ENCODE results near the gene SOX6.

Gene SOX6

GRCh38 chr11:16279524-16279923 is 76.8 kb downstream of the SOX6 start:
- CTCF ChIA-PET: no interaction called here
- TF ChIP-seq CTCF (IDR thresholded peaks at IDR 0.05; ENCODE audit: control extremely low read depth, extremely low read depth, low read depth, missing control alignments): no peak
- DNase-seq (ENCODE audit: extremely low spot score): no peak
- POLR2A ChIA-PET: no interaction called here

GRCh38 chr11:16278979-16279378 is 77.4 kb downstream of the SOX6 start:
- POLR2A ChIA-PET: no interaction called here
- no peak for DNase-seq (ENCODE audit: extremely low spot score)
- CTCF ChIA-PET: interaction anchor here (1.2 to 2.9 kb wide), 2 partner anchors 10 to 18 kb away, joined by 4 to 7 read pairs; no protein-coding TSS in a partner anchor
- TF ChIP-seq CTCF (IDR thresholded peaks at IDR 0.05; ENCODE audit: control extremely low read depth, extremely low read depth, low read depth, missing control alignments): no peak

DNA sequence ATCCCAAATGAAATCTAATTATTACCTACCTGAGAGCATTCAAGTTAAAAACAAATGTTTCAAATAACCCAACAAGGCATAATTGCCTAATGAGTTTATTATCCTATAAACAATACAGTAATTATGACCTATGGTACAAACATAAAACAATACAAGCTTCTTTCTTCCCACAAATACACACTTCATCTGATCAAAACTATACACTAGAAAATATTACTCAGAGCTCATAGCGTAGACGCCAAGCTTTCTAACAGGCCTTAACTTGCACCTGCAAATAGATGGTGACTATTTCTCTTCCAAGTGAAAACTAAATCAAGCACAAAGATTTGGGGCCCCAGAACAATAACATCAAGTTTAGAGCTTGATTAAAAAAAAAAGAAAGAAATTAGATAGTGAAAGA is 78.1 kb downstream of the SOX6 start:
- ChIA-PET POLR2A (no interaction called here), CTCF (interaction anchor here (1.2 to 2.9 kb wide), 2 partner anchors 11 to 18 kb away, joined by 4 to 7 read pairs; no protein-coding TSS in a partner anchor)
- no peak for TF ChIP-seq CTCF (IDR thresholded peaks at IDR 0.05; ENCODE audit: control extremely low read depth, extremely low read depth, low read depth, missing control alignments)

DNA sequence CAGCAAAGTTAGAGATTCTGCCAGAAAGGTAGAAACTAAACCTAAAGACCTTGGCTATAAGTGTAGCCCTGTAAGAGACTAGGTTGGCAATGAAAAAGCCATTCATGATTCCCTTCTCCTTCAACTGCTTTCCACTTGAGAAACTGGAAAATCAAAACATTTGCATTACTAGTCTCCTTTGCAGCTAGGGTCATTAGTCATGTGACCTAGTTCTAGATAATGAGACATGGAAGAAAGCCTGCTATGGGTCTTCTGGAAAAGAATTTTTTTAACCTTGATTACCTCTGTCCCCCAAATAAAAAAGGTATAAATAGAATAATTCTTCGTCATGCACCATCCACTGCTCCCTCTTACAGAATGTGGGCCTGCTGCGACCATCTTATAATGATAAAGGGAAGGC is 80.1 kb downstream of the SOX6 start:
- CTCF ChIA-PET: interaction anchor here (2.9 kb wide), 1 partner anchor 13 kb away, joined by 7 read pairs; no protein-coding TSS in a partner anchor
- TF ChIP-seq CTCF (IDR thresholded peaks at IDR 0.05; ENCODE audit: control extremely low read depth, extremely low read depth, low read depth, missing control alignments): no peak
- DNase-seq (ENCODE audit: extremely low spot score): no peak
- POLR2A ChIA-PET: no interaction called here

More for the DNA sequence above, 78.1 kb downstream of the SOX6 start:
- DNase-seq (ENCODE audit: extremely low spot score): no peak

DNA sequence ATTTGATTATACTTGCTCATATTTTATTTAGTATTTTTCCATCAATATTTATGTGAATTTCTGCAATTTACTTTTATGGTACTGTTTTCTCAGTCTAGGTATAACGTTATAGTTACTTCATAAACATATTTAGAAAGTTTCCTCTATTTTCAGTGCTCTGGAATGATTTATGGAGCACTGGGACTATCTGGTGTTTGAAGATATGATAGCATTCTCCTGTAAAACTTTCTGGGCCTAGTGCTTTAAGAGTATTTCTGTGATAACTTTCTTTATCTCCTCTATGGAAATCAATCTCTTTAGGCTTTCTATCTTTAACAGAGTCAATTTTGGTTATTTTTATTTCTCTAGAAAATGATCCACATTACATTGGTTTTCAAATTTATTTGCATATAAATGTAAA is 85.1 kb downstream of the SOX6 start:
- CTCF ChIA-PET: no interaction called here
- no peak for TF ChIP-seq CTCF (IDR thresholded peaks at IDR 0.05; ENCODE audit: control extremely low read depth, extremely low read depth, low read depth, missing control alignments)
- POLR2A ChIA-PET: no interaction called here

GRCh38 chr11:16266021-16266420 is 90.3 kb downstream of the SOX6 start:
- no peak for TF ChIP-seq CTCF (IDR thresholded peaks at IDR 0.05; ENCODE audit: control extremely low read depth, extremely low read depth, low read depth, missing control alignments)
- ChIA-PET POLR2A (no interaction called here), CTCF (no interaction called here)
- no peak for DNase-seq (ENCODE audit: extremely low spot score)

More for the DNA sequence above, 85.1 kb downstream of the SOX6 start:
- no peak for DNase-seq (ENCODE audit: extremely low spot score)

- ChIA-PET POLR2A (no interaction called here), CTCF (no interaction called here)
- no peak for TF ChIP-seq CTCF (IDR thresholded peaks at IDR 0.05; ENCODE audit: control extremely low read depth, extremely low read depth, low read depth, missing control alignments)
- no peak for DNase-seq (ENCODE audit: extremely low spot score)
Measured at GRCh38 chr11:16265022-16265421, 91.3 kb downstream of the SOX6 start.

All from GM10248 (cell line).